ENCODE results near the gene EIF4G1. TPM values are rescaled to one million over a fixed set of nuclear protein-coding genes. Genes with fewer than 3 reads are reported as not detected.
A peak's percentile ranks its signal among the peaks of the same experiment; 100 is the strongest.
"Not testable (repeated sequence)": the region's sequence is repeated elsewhere in the genome, so short reads cannot be mapped to it uniquely, and the experiment has no call there.

Gene EIF4G1
- total RNA-seq, 4 donors from 2014 or later = 173 to 248 (median 192) TPM

GRCh38 chr3:184336547-184337398 is 22.4 kb downstream of the EIF4G1 start:
- peak overlapping the region; percentile 94 to 100 (median 98) for H3K27ac ChIP-seq
- peak overlapping the region; percentile 63 to 98 (median 89) for H3K4me3 ChIP-seq
- no peaks in the 10 kb centered on the region for H3K27me3 ChIP-seq
- peak in 1 of 2 donors; percentile 60 for DNase-seq (ENCODE audit: low spot score in 2 of 2)
- no peaks in the 10 kb centered on the region for H3K9me3 ChIP-seq
- WGBS, 2 donors = 7% methylated on average over 16 of the region's 17 CpGs
- TF ChIP-seq EP300 (IDR thresholded peaks at IDR 0.05) (peak; percentile 36 to 80), POLR2A (IDR thresholded peaks at IDR 0.05) (peak in 1 of 2 donors; percentile 44), CTCF (IDR thresholded peaks at IDR 0.05) (no peak)
- H3K4me1 ChIP-seq = peaks cover 0 to 37% (median 23%) of the 10 kb centered on the region in 4 donors
- H3K36me3 ChIP-seq = peaks cover 0 to 41% (median 15%) of the 10 kb centered on the region in 3 donors

- H3K27me3 ChIP-seq = no peaks in the 10 kb centered on the region
- peak within 1 kb of the TSS; percentile 94 to 100 (median 98) for H3K27ac ChIP-seq
- peaks cover 0 to 41% (median 10%) of the 10 kb centered on the region in 3 donors for H3K36me3 ChIP-seq
- peaks cover 0 to 37% (median 23%) of the 10 kb centered on the region in 4 donors for H3K4me1 ChIP-seq
- peak within 1 kb of the TSS; percentile 63 to 98 (median 89) for H3K4me3 ChIP-seq
- no peaks in the 10 kb centered on the region for H3K9me3 ChIP-seq
- WGBS, 2 donors = 45 to 60% methylated on average over 5 to 6 of the region's 6 CpGs
- TF ChIP-seq CTCF (IDR thresholded peaks at IDR 0.05) (no peak), EP300 (IDR thresholded peaks at IDR 0.05) (no peak), POLR2A (IDR thresholded peaks at IDR 0.05) (no peak)
- DNase-seq (ENCODE audit: low spot score in 2 of 2) = peak in 1 of 2 donors; percentile 45
Observed at GRCh38 chr3:184337399-184337714, 23.0 kb downstream of the EIF4G1 start, which contains the start of gene FAM131A. Gene FAM131A (plus strand): TSS chr3:184337600. CDS start chr3:184337631, 31 bp downstream.

- Histone ChIP-seq H3K27ac (peak overlapping the region; percentile 94 to 100 (median 98)), H3K27me3 (no peaks in the 10 kb centered on the region), H3K9me3 (no peaks in the 10 kb centered on the region), H3K4me1 (peaks cover 0 to 37% (median 23%) of the 10 kb centered on the region in 4 donors), H3K36me3 (peaks cover 0 to 41% (median 3%) of the 10 kb centered on the region in 3 donors), H3K4me3 (peak overlapping the region in 2 of 4 donors; percentile 22 to 31)
- TF ChIP-seq POLR2A (IDR thresholded peaks at IDR 0.05) = no peak
- no peak for TF ChIP-seq EP300 (IDR thresholded peaks at IDR 0.05)
- no peak for TF ChIP-seq CTCF (IDR thresholded peaks at IDR 0.05)
- WGBS, 2 donors = 61 to 64% methylated on average over 7 of the region's 7 CpGs
- no peak for DNase-seq (ENCODE audit: low spot score in 2 of 2)
Observed at GRCh38 chr3:184337981-184338380, 23.6 kb downstream of the EIF4G1 start.

GRCh38 chr3:184338511-184338945 is 24.1 kb downstream of the EIF4G1 start:
- TF ChIP-seq CTCF (IDR thresholded peaks at IDR 0.05) (peak in 2 of 5 experiments; percentile 18 to 34), POLR2A (IDR thresholded peaks at IDR 0.05) (peak in 1 of 2 donors; percentile 21), EP300 (IDR thresholded peaks at IDR 0.05) (peak; percentile 44 to 71)
- peak overlapping the region in 2 of 4 donors; percentile 22 to 31 for H3K4me3 ChIP-seq
- peak; percentile 74 to 78 for DNase-seq (ENCODE audit: low spot score in 2 of 2)
- peaks cover 0 to 41% (median 0%) of the 10 kb centered on the region in 3 donors for H3K36me3 ChIP-seq
- H3K9me3 ChIP-seq = no peaks in the 10 kb centered on the region
- WGBS, 2 donors = 17% methylated on average over 10 to 35 of the region's 37 CpGs
- peak overlapping the region; percentile 94 to 100 (median 98) for H3K27ac ChIP-seq
- no peaks in the 10 kb centered on the region for H3K27me3 ChIP-seq
- peaks cover 0 to 43% (median 23%) of the 10 kb centered on the region in 4 donors for H3K4me1 ChIP-seq

- Histone ChIP-seq H3K9me3 (no peaks in the 10 kb centered on the region), H3K36me3 (peaks cover 0 to 41% (median 0%) of the 10 kb centered on the region in 3 donors), H3K4me1 (peaks cover 0 to 44% (median 23%) of the 10 kb centered on the region in 4 donors), H3K4me3 (peak overlapping the region in 2 of 4 donors; percentile 22 to 31), H3K27me3 (no peaks in the 10 kb centered on the region), H3K27ac (peak overlapping the region; percentile 94 to 100 (median 98))
- WGBS, 2 donors = 43 to 54% methylated on average over 8 of the region's 8 CpGs
- TF ChIP-seq EP300 (IDR thresholded peaks at IDR 0.05) = no peak
- no peak for TF ChIP-seq POLR2A (IDR thresholded peaks at IDR 0.05)
- no peak for TF ChIP-seq CTCF (IDR thresholded peaks at IDR 0.05)
- DNase-seq (ENCODE audit: low spot score in 2 of 2) = no peak
Observed at GRCh38 chr3:184339001-184339400, 24.6 kb downstream of the EIF4G1 start.

GRCh38 chr3:184339451-184340135 is 25.2 kb downstream of the EIF4G1 start:
- 82 to 90% methylated on average over 19 of the region's 19 CpGs for WGBS, 2 donors
- Histone ChIP-seq H3K36me3 (peaks cover 0 to 41% (median 0%) of the 10 kb centered on the region in 3 donors), H3K4me1 (peaks cover 0 to 44% (median 23%) of the 10 kb centered on the region in 4 donors), H3K27ac (peak overlapping the region in 1 of 4 donors; percentile 97)
- not testable (repeated sequence) for DNase-seq (ENCODE audit: low spot score in 2 of 2); H3K27me3 ChIP-seq; H3K9me3 ChIP-seq; H3K4me3 ChIP-seq
